WTC11 (cell line): ENCODE measurements around the gene SLC2A10.

Source experiments
- FOXJ3 ChIP-seq: sonication (generic); formaldehyde crosslinking; IDR thresholded peaks from 2 replicates; pipeline ENCODE4 v1.9.0; 2021; ENCODE audit warnings: missing genetic modification reagents, mild to moderate bottlenecking, borderline replicate concordance
- TF ChIP-seq, protein P1 (sequence below): fragments of 200-600 bp; IDR thresholded peaks from 2 replicates; pipeline ENCODE4 v1.8.0; 2022; ENCODE audit warnings: antibody characterized with exemption
- TF ChIP-seq, protein P2 (sequence below): sonication (generic); formaldehyde crosslinking; IDR thresholded peaks from 2 replicates; pipeline ENCODE4 v1.8.0; 2022; ENCODE audit warnings: mild to moderate bottlenecking, missing genetic modification reagents

DNA sequence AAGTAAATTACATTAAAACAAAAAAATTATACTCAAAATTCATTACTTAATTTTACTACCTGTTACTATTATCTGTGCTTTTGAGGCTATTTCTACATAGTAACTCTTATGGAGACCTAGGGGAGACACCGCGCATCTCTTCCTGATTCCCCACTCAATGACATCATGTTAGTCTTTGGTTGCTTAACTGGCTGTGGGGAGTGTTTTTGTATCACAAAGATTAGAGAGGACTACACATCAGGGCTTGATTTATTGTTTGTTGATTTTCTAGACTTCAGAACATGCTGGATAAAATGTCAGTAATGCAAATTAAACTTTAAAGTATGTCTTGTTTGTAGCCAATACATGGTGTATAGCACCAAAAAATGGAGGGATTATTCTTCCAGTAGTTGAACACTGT, 26.0 kb downstream of the SLC2A10 start:
- TF ChIP-seq, protein P1, sequence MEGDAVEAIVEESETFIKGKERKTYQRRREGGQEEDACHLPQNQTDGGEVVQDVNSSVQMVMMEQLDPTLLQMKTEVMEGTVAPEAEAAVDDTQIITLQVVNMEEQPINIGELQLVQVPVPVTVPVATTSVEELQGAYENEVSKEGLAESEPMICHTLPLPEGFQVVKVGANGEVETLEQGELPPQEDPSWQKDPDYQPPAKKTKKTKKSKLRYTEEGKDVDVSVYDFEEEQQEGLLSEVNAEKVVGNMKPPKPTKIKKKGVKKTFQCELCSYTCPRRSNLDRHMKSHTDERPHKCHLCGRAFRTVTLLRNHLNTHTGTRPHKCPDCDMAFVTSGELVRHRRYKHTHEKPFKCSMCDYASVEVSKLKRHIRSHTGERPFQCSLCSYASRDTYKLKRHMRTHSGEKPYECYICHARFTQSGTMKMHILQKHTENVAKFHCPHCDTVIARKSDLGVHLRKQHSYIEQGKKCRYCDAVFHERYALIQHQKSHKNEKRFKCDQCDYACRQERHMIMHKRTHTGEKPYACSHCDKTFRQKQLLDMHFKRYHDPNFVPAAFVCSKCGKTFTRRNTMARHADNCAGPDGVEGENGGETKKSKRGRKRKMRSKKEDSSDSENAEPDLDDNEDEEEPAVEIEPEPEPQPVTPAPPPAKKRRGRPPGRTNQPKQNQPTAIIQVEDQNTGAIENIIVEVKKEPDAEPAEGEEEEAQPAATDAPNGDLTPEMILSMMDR, result no peak
- no peak for TF ChIP-seq FOXJ3 (CRISPR knock-in tag)
- TF ChIP-seq, protein P2, sequence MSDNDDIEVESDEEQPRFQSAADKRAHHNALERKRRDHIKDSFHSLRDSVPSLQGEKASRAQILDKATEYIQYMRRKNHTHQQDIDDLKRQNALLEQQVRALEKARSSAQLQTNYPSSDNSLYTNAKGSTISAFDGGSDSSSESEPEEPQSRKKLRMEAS (CRISPR knock-in tag), result no peak
